Neural progenitor cell (in vitro differentiated cells): ENCODE measurements around the gene NDUFS8. TPM values are rescaled to one million over a fixed set of nuclear protein-coding genes. Genes with fewer than 3 reads are reported as not detected.
"Not testable (repeated sequence)": the region's sequence is repeated elsewhere in the genome, so short reads cannot be mapped to it uniquely, and the experiment has no call there.

ENCODE experiments used
- DNase-seq: peaks from one replicate; pipeline ENCODE4 v3.0.0-alpha.2; 2016; ENCODE audit warnings: low spot score
- H2AFZ ChIP-seq: fragments of 200-600 bp; sonication (generic); replicated peaks from 2 replicates; pipeline ENCODE4 v1.6.1; 2016; ENCODE audit warnings: antibody characterized with exemption
- H3F3A ChIP-seq: fragments of 200-600 bp; sonication (generic); 2 replicates; pipeline ENCODE4 v1.6.1; 2016; ENCODE audit warnings: antibody characterized with exemption, low read depth
- H3K27ac ChIP-seq: fragments of 200-600 bp; sonication (generic); 2 replicates; pipeline ENCODE4 v1.5.1; 2016; ENCODE audit warnings: mild to moderate bottlenecking
- H3K27me3 ChIP-seq: fragments of 200-600 bp; sonication (generic); 2 replicates; pipeline ENCODE4 v1.6.1; 2016; ENCODE audit warnings: mild to moderate bottlenecking, moderate library complexity
- H3K36me3 ChIP-seq: fragments of 200-600 bp; sonication (generic); 2 replicates; pipeline ENCODE4 v1.5.1; 2016
- H3K4me1 ChIP-seq: fragments of 200-600 bp; sonication (generic); 2 replicates; pipeline ENCODE4 v1.6.1; 2016; ENCODE audit warnings: mixed run types
- H3K4me2 ChIP-seq: fragments of 200-600 bp; sonication (generic); 2 replicates; pipeline ENCODE4 v1.6.1; 2016
- H3K4me3 ChIP-seq: fragments of 200-600 bp; sonication (generic); 2 replicates; pipeline ENCODE4 v1.5.1; 2016
- H3K79me2 ChIP-seq: fragments of 200-600 bp; sonication (generic); 2 replicates; pipeline ENCODE4 v1.6.1; 2016; ENCODE audit warnings: low read depth
- H3K9ac ChIP-seq: fragments of 200-600 bp; sonication (generic); 2 replicates; pipeline ENCODE4 v1.6.1; 2016
- H3K9me3 ChIP-seq: fragments of 200-600 bp; sonication (generic); 2 replicates; pipeline ENCODE4 v1.5.1; 2016; ENCODE audit warnings: low read depth
- H4K20me1 ChIP-seq: fragments of 200-600 bp; sonication (generic); 2 replicates; pipeline ENCODE4 v1.6.1; 2016; ENCODE audit warnings: low read depth
- H3K27ac Mint-ChIP-seq: 3 replicates; pipeline ENCODE4 v1.8.0; 2021; ENCODE audit warnings: mixed read lengths
- H3K27me3 Mint-ChIP-seq: 2 replicates; pipeline ENCODE4 v1.8.0; 2022; ENCODE audit warnings: low read depth, mild to moderate bottlenecking, inconsistent platforms, moderate library complexity, mixed read lengths; ENCODE audit not compliant: insufficient read depth
- H3K36me3 Mint-ChIP-seq: 3 replicates; pipeline ENCODE4 v1.8.0; 2021; ENCODE audit warnings: mixed read lengths
- H3K4me1 Mint-ChIP-seq: 3 replicates; pipeline ENCODE4 v1.8.0; 2021; ENCODE audit warnings: mixed read lengths
- H3K4me3 Mint-ChIP-seq: 3 replicates; pipeline ENCODE4 v1.8.0; 2021; ENCODE audit warnings: mild to moderate bottlenecking, moderate library complexity, mixed read lengths
- H3K9me3 Mint-ChIP-seq: 3 replicates; pipeline ENCODE4 v1.8.0; 2020; ENCODE audit warnings: mixed read lengths
- CTCF ChIP-seq: fragments of 200-600 bp; sonication (generic); IDR thresholded peaks from 2 replicates; pipeline ENCODE4 v1.5.1; 2017; ENCODE audit warnings: antibody characterized with exemption, mild to moderate bottlenecking
- EZH2 ChIP-seq: fragments of 200-600 bp; sonication (generic); IDR thresholded peaks from 2 replicates; pipeline ENCODE4 v1.6.1; 2017; ENCODE audit warnings: antibody characterized with exemption, mild to moderate bottlenecking, moderate library complexity
- total RNA-seq: library from RNA; depleted of rRNA; stranded (reverse); fragments of >200 nt; gene quantifications from 2 replicates; pipeline ENCODE4 v1.2.3, GENCODE V29; 2015; ENCODE audit warnings: low replicate concordance

Gene NDUFS8
- total RNA-seq, 1 donor from 2014 or later: 46.7 TPM

- H3K9me3 ChIP-seq, H3K36me3 Mint-ChIP-seq, H3K9ac ChIP-seq, H3K4me1 ChIP-seq, H3K27ac Mint-ChIP-seq, H3K36me3 ChIP-seq, H3K27ac ChIP-seq, H3K4me1 Mint-ChIP-seq, H3K9me3 Mint-ChIP-seq, H4K20me1 ChIP-seq, H3F3A ChIP-seq, H3K79me2 ChIP-seq: not testable (repeated sequence)
- H3K4me3 ChIP-seq: peak overlapping the region; percentile 42
- Mint-ChIP-seq H3K4me3 (peak overlapping the region; percentile 65), H3K27me3 (peaks cover 19% of the 10 kb centered on the region)
- DNase-seq: peak; percentile 68
- TF ChIP-seq EZH2: peak; percentile 65
- H3K4me2 ChIP-seq: peak overlapping the region; percentile 80
- H3K27me3 ChIP-seq: peaks cover 16% of the 10 kb centered on the region
- peak overlapping the region; percentile 76 for H2AFZ ChIP-seq
Observed at GRCh38 chr11:67990546-67991346, 39.7 kb upstream of the NDUFS8 start.

- H3K9me3 Mint-ChIP-seq, H3F3A ChIP-seq, DNase-seq, H3K27ac Mint-ChIP-seq, H3K4me1 ChIP-seq, H3K4me1 Mint-ChIP-seq, H3K79me2 ChIP-seq, H3K9me3 ChIP-seq, H3K36me3 ChIP-seq, H3K27ac ChIP-seq, H3K9ac ChIP-seq, H3K36me3 Mint-ChIP-seq, H4K20me1 ChIP-seq: not testable (repeated sequence)
- TF ChIP-seq EZH2: peak; percentile 61
- TF ChIP-seq CTCF: peak; percentile 19
- H2AFZ ChIP-seq: peak overlapping the region; percentile 76
- peaks cover 16% of the 10 kb centered on the region for H3K27me3 ChIP-seq
- H3K4me3 Mint-ChIP-seq: peak overlapping the region; percentile 74
- peak overlapping the region; percentile 80 for H3K4me2 ChIP-seq
- H3K27me3 Mint-ChIP-seq: peaks cover 21% of the 10 kb centered on the region
- peak overlapping the region; percentile 42 for H3K4me3 ChIP-seq
Observed at GRCh38 chr11:67991347-67992121, 38.9 kb upstream of the NDUFS8 start.

- not testable (repeated sequence) for H3K9me3 ChIP-seq, H3F3A ChIP-seq, H3K27ac Mint-ChIP-seq, H3K4me3 ChIP-seq, H4K20me1 ChIP-seq, H2AFZ ChIP-seq, H3K36me3 ChIP-seq, H3K4me2 ChIP-seq, H3K4me1 ChIP-seq, H3K4me3 Mint-ChIP-seq, H3K9ac ChIP-seq, H3K36me3 Mint-ChIP-seq, H3K9me3 Mint-ChIP-seq, H3K79me2 ChIP-seq, H3K27ac ChIP-seq
- peaks cover 14% of the 10 kb centered on the region for H3K4me1 Mint-ChIP-seq
- H3K27me3 Mint-ChIP-seq: peaks cover 26% of the 10 kb centered on the region
- H3K27me3 ChIP-seq: peaks cover 16% of the 10 kb centered on the region
- peak; percentile 65 for TF ChIP-seq CTCF
- peak; percentile 56 for DNase-seq
Observed at GRCh38 chr11:67993821-67994220, 36.7 kb upstream of the NDUFS8 start.

DNA sequence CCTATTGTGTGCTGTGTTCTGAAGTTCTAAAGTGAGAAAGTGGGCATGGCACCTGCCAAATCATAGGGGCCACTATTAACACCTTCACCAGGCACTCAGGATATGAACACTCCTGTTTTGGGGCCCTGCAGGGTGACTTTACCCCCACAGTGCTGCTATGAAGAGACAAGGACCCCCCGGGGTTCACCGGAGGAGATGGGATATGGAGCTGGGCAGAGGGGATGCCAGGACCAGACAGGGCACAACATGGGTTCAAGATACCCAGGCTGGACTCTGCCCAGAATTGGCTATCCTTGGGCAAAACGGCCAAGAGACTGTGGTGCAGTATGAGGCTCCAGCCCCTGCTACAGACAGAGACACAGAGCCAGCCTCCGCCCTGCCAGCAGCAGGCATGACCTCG lies 36.1 kb upstream of the NDUFS8 start:
- H3F3A ChIP-seq, H3K9me3 Mint-ChIP-seq, H3K36me3 ChIP-seq, H3K9ac ChIP-seq, H3K36me3 Mint-ChIP-seq, DNase-seq, H3K79me2 ChIP-seq, H2AFZ ChIP-seq, H3K4me3 ChIP-seq, H3K27ac ChIP-seq, H3K9me3 ChIP-seq, H4K20me1 ChIP-seq, H3K4me2 ChIP-seq, H3K4me1 ChIP-seq, H3K27ac Mint-ChIP-seq: not testable (repeated sequence)
- peaks cover 16% of the 10 kb centered on the region for H3K27me3 ChIP-seq
- Mint-ChIP-seq H3K4me1 (peaks cover 14% of the 10 kb centered on the region), H3K27me3 (peaks cover 27% of the 10 kb centered on the region), H3K4me3 (peak overlapping the region; percentile 58)

DNA sequence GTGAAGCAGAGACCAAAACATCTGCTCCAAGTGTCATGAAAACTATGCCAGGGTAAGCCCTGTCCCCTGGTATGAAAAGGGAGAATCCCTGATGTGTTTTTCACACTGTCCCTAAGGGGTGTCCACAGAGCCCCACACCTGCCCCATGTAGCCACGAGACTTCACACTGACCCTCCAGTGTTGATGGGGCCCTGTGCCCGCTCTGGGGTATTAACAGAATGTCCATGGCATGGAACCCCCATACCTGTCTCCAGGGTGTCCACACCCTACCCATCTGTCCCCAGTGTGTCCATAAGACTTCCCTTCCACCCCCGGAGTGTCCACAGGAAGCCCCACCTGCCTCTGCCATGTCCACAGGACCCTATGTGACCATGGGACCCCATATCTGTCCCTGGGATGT lies 35.4 kb upstream of the NDUFS8 start:
- H4K20me1 ChIP-seq, H3K27ac ChIP-seq, DNase-seq, H3F3A ChIP-seq, H2AFZ ChIP-seq, H3K36me3 Mint-ChIP-seq, H3K27ac Mint-ChIP-seq, H3K4me1 ChIP-seq, H3K9me3 Mint-ChIP-seq, H3K79me2 ChIP-seq, H3K4me3 ChIP-seq, H3K36me3 ChIP-seq, H3K4me2 ChIP-seq, H3K9ac ChIP-seq, H3K4me3 Mint-ChIP-seq, H3K9me3 ChIP-seq: not testable (repeated sequence)
- Mint-ChIP-seq H3K4me1 (peaks cover 19% of the 10 kb centered on the region), H3K27me3 (peaks cover 25% of the 10 kb centered on the region)
- peaks cover 16% of the 10 kb centered on the region for H3K27me3 ChIP-seq

DNA sequence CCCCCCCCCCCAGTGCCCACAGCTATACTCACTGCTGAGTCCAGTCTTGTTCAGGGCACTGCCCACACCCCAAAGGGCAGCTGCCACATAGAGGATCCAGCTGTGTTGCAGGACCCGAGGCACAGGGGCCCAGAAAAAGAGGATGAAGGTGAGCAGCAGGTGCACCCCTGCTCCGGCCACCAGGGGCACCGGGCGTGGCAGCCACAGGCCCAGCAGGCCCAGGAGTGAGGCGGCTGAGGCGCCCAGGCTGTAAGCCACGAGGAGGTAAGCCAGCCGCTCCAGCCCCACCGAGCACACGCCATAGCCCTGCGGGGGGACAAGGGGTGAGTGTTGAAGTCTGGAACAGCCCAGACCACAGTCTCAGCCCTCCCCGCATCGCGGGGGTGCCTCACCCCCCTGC lies 34.9 kb upstream of the NDUFS8 start:
- not testable (repeated sequence) for H3K4me1 ChIP-seq, H3K27ac Mint-ChIP-seq, H3K27ac ChIP-seq, H3K9me3 ChIP-seq, H3K9ac ChIP-seq, H2AFZ ChIP-seq, H3K36me3 ChIP-seq, H3K4me3 Mint-ChIP-seq, DNase-seq, H3K9me3 Mint-ChIP-seq, H4K20me1 ChIP-seq, H3K4me2 ChIP-seq, H3K36me3 Mint-ChIP-seq, H3K79me2 ChIP-seq, H3K4me3 ChIP-seq, H3F3A ChIP-seq
- peaks cover 14% of the 10 kb centered on the region for H3K27me3 ChIP-seq
- peaks cover 20% of the 10 kb centered on the region for H3K4me1 Mint-ChIP-seq
- H3K27me3 Mint-ChIP-seq: peaks cover 25% of the 10 kb centered on the region
